HepG2 (cell line): ENCODE data around the gene SLC39A1. TPM values are rescaled to one million over a fixed set of nuclear protein-coding genes. Genes with fewer than 3 reads are reported as not detected.

Experiments used
- ATRX ChIP-seq: sonication (generic); formaldehyde crosslinking; IDR thresholded peaks from 2 replicates; pipeline ENCODE4 v1.4.0; 2020; ENCODE audit warnings: missing genetic modification reagents, borderline replicate concordance
- BRD4 ChIP-seq: sonication (generic); formaldehyde crosslinking; IDR thresholded peaks from 2 replicates; pipeline ENCODE4 v1.4.0; 2020; ENCODE audit warnings: missing genetic modification reagents
- FIP1L1 ChIP-seq: fragments of 200-400 bp; formaldehyde crosslinking; IDR thresholded peaks from 2 replicates; pipeline ENCODE4 v1.6.1; 2018; ENCODE audit warnings: low read depth, mild to moderate bottlenecking, low read length, moderate library complexity, borderline replicate concordance; ENCODE audit not compliant: insufficient read depth
- HNRNPH1 ChIP-seq: fragments of 200-400 bp; formaldehyde crosslinking; optimal IDR thresholded peaks from 2 replicates; pipeline ENCODE3; 2017; ENCODE audit warnings: mild to moderate bottlenecking, low read depth, low read length
- IRF2 ChIP-seq: IDR thresholded peaks from 2 replicates; pipeline ENCODE4 v1.6.1; 2018; ENCODE audit warnings: missing genetic modification reagents, missing compliant biosample characterization
- MXI1 ChIP-seq: IDR thresholded peaks from 3 replicates; pipeline ENCODE4 v1.6.1; 2012; ENCODE audit warnings: low read depth, low read length, inconsistent platforms, borderline replicate concordance
- PRPF4 ChIP-seq: fragments of 200-400 bp; formaldehyde crosslinking; IDR thresholded peaks from 2 replicates; pipeline ENCODE4 v1.6.1; 2016; ENCODE audit warnings: low read length, low read depth; ENCODE audit not compliant: poor library complexity, severe bottlenecking
- PTBP1 ChIP-seq: fragments of 200-400 bp; formaldehyde crosslinking; IDR thresholded peaks from 2 replicates; pipeline ENCODE4 v1.6.1; 2018; ENCODE audit warnings: low read length, low read depth; ENCODE audit not compliant: poor library complexity, severe bottlenecking
- RORA ChIP-seq: sonication (generic); formaldehyde crosslinking; IDR thresholded peaks from 2 replicates; pipeline ENCODE4 v1.5.0; 2020; ENCODE audit warnings: mild to moderate bottlenecking, missing genetic modification reagents, moderate library complexity
- SAFB2 ChIP-seq: sonication (generic); formaldehyde crosslinking; IDR thresholded peaks from 2 replicates; pipeline ENCODE4 v1.5.1; 2020; ENCODE audit warnings: missing genetic modification reagents, low read depth, mild to moderate bottlenecking, borderline replicate concordance
- THAP11 ChIP-seq: IDR thresholded peaks from 2 replicates; pipeline ENCODE4 v1.6.1; 2016; ENCODE audit warnings: missing biosample characterization, missing genetic modification reagents
- ZFAT ChIP-seq: sonication (generic); formaldehyde crosslinking; conservative IDR thresholded peaks from 2 replicates; pipeline ENCODE4 v1.8.1; 2023; ENCODE audit warnings: missing genetic modification reagents, inconsistent platforms
- ZNF121 ChIP-seq: sonication (generic); formaldehyde crosslinking; IDR thresholded peaks from 2 replicates; pipeline ENCODE4 v1.5.0; 2020; ENCODE audit warnings: mild to moderate bottlenecking, missing genetic modification reagents
- ZNF282 ChIP-seq: fragments of 450-650 bp; IDR thresholded peaks from 2 replicates; pipeline ENCODE4 v1.6.1; 2018; ENCODE audit not compliant: partially characterized antibody
- ZNF33B ChIP-seq: sonication (generic); formaldehyde crosslinking; IDR thresholded peaks from 2 replicates; pipeline ENCODE4 v1.5.1; 2020; ENCODE audit warnings: mild to moderate bottlenecking, missing genetic modification reagents
- ZNF547 ChIP-seq: sonication (generic); formaldehyde crosslinking; IDR thresholded peaks from 2 replicates; pipeline ENCODE4 v1.5.1; 2020; ENCODE audit warnings: mild to moderate bottlenecking, missing genetic modification reagents
- ZNF777 ChIP-seq: sonication (generic); formaldehyde crosslinking; IDR thresholded peaks from 2 replicates; pipeline ENCODE4 v1.4.0; 2020; ENCODE audit warnings: missing genetic modification reagents
- ZNF816 ChIP-seq: sonication (generic); formaldehyde crosslinking; IDR thresholded peaks from 2 replicates; pipeline ENCODE4 v1.8.0; 2022; ENCODE audit warnings: missing genetic modification reagents, mild to moderate bottlenecking, borderline replicate concordance
- polyA plus RNA-seq, 8 experiments: library from polyadenylated mRNA; depleted of rRNA in 3 of 8; stranded (reverse) in 7 of 8; unstranded in 1 of 8; fragments of >200 nt; fragmentation: Illumina TruSeq in 4 of 8; extraction: Trizol in 4 of 8; gene quantifications; 2 replicates each; pipeline versions ENCODE4 v1.2.1 to v1.2.3, GENCODE V29; 2011 to 2016; ENCODE audit warnings: low read depth in 4 of 8, missing spikeins in 1 of 8, mixed read lengths in 1 of 8; ENCODE audit not compliant: insufficient read depth in 1 of 8
- total RNA-seq, 5 experiments: library from RNA; depleted of rRNA; stranded (reverse); fragments of >200 nt; fragmentation: Illumina TruSeq; extraction: Trizol; gene quantifications; 2 replicates each; pipeline ENCODE4 v1.2.3, GENCODE V29; 2016; ENCODE audit warnings: low read depth in 1 of 5
- TF ChIP-seq, protein P1 (sequence below), 2 experiments: sonication (generic) in 1 of 2; formaldehyde crosslinking in 1 of 2; IDR thresholded peaks; 2 replicates each; pipeline versions ENCODE4 v1.4.0 to v1.6.1; 2016 to 2020; ENCODE audit warnings: borderline replicate concordance in 1 of 2, low read depth in 1 of 2, mild to moderate bottlenecking in 1 of 2, missing genetic modification reagents in 1 of 2
- TF ChIP-seq, protein P2 (sequence below): sonication (generic); formaldehyde crosslinking; IDR thresholded peaks from 2 replicates; pipeline ENCODE4 v1.5.1; 2020; ENCODE audit warnings: missing genetic modification reagents, mild to moderate bottlenecking, borderline replicate concordance
- TF ChIP-seq, protein P3 (sequence below): sonication (generic); formaldehyde crosslinking; IDR thresholded peaks from 2 replicates; pipeline ENCODE4 v1.8.0; 2022; ENCODE audit warnings: mild to moderate bottlenecking, missing genetic modification reagents, moderate library complexity

The SLC39A1 gene
- total and polyA plus RNA-seq, 2 of the 13 experiments (the other 11 are each of a cell fraction or from before 2014, with no cell fraction given): 71.2 to 78.4 TPM

DNA sequence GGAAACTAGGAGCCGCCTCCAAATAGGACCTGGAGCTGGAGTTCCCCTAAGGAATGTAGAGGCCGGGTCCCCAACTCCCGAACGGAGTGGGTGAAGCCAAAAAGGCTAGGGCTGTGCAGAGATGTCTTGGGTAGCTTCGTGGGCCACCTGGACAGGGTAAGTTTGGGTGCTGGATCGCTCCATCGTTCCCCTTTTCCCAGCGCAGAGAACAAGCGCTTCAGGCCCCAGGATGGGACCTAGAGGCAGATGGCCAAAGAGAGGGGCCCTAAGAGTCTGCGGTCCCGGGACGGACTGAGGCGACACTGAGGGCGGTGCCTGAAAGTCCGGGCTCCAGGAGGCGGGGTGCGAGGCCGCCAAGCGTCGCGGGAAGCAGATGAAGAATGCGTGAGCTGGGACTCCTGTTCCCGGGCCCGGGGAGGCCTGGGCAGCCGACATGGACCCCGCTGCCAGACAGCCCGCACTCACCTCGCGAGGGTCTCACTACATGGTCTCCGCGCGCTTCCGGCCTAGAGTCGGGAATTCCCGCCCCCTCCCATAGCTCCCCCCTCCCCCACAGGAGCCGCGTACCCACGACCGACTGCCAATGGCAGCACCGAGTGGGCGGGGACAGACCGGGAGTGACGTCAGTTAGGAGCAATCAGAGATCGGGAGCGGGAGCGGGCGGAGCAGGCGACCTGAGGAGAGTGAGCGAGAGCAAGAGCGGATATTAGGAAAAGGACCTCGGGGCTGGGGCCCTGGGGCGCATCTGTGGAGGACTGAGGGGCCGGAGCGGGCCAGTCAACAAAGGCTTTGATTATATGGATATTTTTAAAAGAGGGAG is at the start of gene SLC39A1 (continued):
- no peak for TF ChIP-seq RORA (CRISPR knock-in tag)
- TF ChIP-seq, protein P1, sequence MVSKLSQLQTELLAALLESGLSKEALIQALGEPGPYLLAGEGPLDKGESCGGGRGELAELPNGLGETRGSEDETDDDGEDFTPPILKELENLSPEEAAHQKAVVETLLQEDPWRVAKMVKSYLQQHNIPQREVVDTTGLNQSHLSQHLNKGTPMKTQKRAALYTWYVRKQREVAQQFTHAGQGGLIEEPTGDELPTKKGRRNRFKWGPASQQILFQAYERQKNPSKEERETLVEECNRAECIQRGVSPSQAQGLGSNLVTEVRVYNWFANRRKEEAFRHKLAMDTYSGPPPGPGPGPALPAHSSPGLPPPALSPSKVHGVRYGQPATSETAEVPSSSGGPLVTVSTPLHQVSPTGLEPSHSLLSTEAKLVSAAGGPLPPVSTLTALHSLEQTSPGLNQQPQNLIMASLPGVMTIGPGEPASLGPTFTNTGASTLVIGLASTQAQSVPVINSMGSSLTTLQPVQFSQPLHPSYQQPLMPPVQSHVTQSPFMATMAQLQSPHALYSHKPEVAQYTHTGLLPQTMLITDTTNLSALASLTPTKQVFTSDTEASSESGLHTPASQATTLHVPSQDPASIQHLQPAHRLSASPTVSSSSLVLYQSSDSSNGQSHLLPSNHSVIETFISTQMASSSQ (IDR thresholded peaks at IDR 0.05; ENCODE audit: low read depth): no peak
- TF ChIP-seq, protein P1 (CRISPR knock-in tag; IDR thresholded peaks at IDR 0.05; ENCODE audit: borderline replicate concordance): peak; percentile 40; the same call in 1 of the 2 replicates
- no peak for TF ChIP-seq ZNF816
- no peak for TF ChIP-seq SAFB2 (CRISPR knock-in tag)
- TF ChIP-seq, protein P2, sequence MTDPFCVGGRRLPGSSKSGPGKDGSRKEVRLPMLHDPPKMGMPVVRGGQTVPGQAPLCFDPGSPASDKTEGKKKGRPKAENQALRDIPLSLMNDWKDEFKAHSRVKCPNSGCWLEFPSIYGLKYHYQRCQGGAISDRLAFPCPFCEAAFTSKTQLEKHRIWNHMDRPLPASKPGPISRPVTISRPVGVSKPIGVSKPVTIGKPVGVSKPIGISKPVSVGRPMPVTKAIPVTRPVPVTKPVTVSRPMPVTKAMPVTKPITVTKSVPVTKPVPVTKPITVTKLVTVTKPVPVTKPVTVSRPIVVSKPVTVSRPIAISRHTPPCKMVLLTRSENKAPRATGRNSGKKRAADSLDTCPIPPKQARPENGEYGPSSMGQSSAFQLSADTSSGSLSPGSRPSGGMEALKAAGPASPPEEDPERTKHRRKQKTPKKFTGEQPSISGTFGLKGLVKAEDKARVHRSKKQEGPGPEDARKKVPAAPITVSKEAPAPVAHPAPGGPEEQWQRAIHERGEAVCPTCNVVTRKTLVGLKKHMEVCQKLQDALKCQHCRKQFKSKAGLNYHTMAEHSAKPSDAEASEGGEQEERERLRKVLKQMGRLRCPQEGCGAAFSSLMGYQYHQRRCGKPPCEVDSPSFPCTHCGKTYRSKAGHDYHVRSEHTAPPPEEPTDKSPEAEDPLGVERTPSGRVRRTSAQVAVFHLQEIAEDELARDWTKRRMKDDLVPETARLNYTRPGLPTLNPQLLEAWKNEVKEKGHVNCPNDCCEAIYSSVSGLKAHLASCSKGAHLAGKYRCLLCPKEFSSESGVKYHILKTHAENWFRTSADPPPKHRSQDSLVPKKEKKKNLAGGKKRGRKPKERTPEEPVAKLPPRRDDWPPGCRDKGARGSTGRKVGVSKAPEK (CRISPR knock-in tag): no peak
- no peak for TF ChIP-seq BRD4 (CRISPR knock-in tag)
- peak; percentile 85 for TF ChIP-seq THAP11 (CRISPR knock-in tag)
- no peak for TF ChIP-seq PRPF4
- TF ChIP-seq ZNF547 (CRISPR knock-in tag): no peak; the same call in 1 of the 2 replicates
- TF ChIP-seq MXI1: peak; percentile 60; the same call in 1 of the 3 replicates
- no peak for TF ChIP-seq ZNF282
- TF ChIP-seq PTBP1: no peak
- TF ChIP-seq ZNF33B (CRISPR knock-in tag): peak; percentile 30; the same call in 1 of the 2 replicates
- TF ChIP-seq ZNF121 (CRISPR knock-in tag): peak; percentile 83
- no peak for TF ChIP-seq ATRX (CRISPR knock-in tag)
- TF ChIP-seq HNRNPH1: no peak
- TF ChIP-seq, protein P3, sequence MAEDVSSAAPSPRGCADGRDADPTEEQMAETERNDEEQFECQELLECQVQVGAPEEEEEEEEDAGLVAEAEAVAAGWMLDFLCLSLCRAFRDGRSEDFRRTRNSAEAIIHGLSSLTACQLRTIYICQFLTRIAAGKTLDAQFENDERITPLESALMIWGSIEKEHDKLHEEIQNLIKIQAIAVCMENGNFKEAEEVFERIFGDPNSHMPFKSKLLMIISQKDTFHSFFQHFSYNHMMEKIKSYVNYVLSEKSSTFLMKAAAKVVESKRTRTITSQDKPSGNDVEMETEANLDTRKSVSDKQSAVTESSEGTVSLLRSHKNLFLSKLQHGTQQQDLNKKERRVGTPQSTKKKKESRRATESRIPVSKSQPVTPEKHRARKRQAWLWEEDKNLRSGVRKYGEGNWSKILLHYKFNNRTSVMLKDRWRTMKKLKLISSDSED (CRISPR knock-in tag): no peak
- no peak for TF ChIP-seq FIP1L1
- 0 out of 2 replicates have a peak, but pooled peaks have one; percentile 33 for TF ChIP-seq ZFAT
- peak; percentile 13; the same call in 1 of the 2 replicates for TF ChIP-seq IRF2 (CRISPR knock-in tag)
- TF ChIP-seq ZNF777 (CRISPR knock-in tag): peak; percentile 23; the same call in 1 of the 2 replicates
